PC-3 (cell line): Measurements from ENCODE around the gene RBM7.

Source experiments
- EZH2phosphoT487 ChIP-seq: fragments of 300-600 bp; sonication (generic); IDR thresholded peaks from 2 replicates; pipeline ENCODE4 v1.6.1; 2018; ENCODE audit warnings: mild to moderate bottlenecking, antibody characterized with exemption, low read length, borderline replicate concordance
- TF ChIP-seq, protein P1 (sequence below): fragments of 300-600 bp; sonication (generic); conservative IDR thresholded peaks from 2 replicates; pipeline ENCODE4 v1.5.1; 2017; ENCODE audit warnings: antibody characterized with exemption, low read depth, mild to moderate bottlenecking, low read length

DNA sequence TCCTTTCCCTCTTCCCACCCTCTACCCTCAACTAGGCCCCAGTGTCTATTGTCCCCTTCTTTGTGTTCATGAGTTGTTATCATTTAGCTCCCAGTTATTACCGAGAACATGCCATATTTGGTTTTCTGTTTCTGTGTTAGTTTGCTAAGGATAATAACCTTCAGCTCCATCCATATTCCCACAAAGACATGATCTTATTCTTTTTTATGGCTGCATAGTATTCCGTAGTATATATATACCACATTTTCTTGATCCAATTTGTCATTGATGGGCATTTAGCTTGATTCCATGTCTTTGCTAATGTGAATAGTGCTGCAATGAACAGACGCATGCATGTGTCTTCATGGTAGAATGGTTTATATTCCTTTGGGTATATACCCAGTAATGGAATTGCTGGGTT lies 18.0 kb upstream of the RBM7 start:
- TF ChIP-seq EZH2phosphoT487 = no peak
- TF ChIP-seq, protein P1, sequence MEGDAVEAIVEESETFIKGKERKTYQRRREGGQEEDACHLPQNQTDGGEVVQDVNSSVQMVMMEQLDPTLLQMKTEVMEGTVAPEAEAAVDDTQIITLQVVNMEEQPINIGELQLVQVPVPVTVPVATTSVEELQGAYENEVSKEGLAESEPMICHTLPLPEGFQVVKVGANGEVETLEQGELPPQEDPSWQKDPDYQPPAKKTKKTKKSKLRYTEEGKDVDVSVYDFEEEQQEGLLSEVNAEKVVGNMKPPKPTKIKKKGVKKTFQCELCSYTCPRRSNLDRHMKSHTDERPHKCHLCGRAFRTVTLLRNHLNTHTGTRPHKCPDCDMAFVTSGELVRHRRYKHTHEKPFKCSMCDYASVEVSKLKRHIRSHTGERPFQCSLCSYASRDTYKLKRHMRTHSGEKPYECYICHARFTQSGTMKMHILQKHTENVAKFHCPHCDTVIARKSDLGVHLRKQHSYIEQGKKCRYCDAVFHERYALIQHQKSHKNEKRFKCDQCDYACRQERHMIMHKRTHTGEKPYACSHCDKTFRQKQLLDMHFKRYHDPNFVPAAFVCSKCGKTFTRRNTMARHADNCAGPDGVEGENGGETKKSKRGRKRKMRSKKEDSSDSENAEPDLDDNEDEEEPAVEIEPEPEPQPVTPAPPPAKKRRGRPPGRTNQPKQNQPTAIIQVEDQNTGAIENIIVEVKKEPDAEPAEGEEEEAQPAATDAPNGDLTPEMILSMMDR = no peak
